Vagina (tissue), 2 donors: ENCODE data around the gene DCK.

ENCODE experiments used
- CTCF ChIP-seq, 3 experiments: fragments of 450-650 bp in 2 of 3; fragments of 200-600 bp in 1 of 3; sonication (generic) in 1 of 3; IDR thresholded peaks; one replicate each; pipeline ENCODE4 v1.5.1; 2017 to 2019; ENCODE audit warnings: antibody characterized with exemption in 3 of 3, mild to moderate bottlenecking in 2 of 3, moderate library complexity in 2 of 3
- POLR2A ChIP-seq, 2 donors: fragments of 450-650 bp; IDR thresholded peaks; one replicate each; pipeline ENCODE4 v1.6.1; 2017; ENCODE audit warnings: antibody characterized with exemption in 2 of 2, mild to moderate bottlenecking in 2 of 2, moderate library complexity in 2 of 2
- POLR2AphosphoS5 ChIP-seq, 2 donors: sonication (generic); formaldehyde crosslinking; IDR thresholded peaks; one replicate each; pipeline ENCODE4 v1.9.0; 2017; ENCODE audit warnings: antibody characterized with exemption in 2 of 2, mild to moderate bottlenecking in 2 of 2, low read depth in 1 of 2; ENCODE audit not compliant: insufficient read depth in 1 of 2

- no peak for TF ChIP-seq CTCF (IDR thresholded peaks at IDR 0.05)
- no peak for TF ChIP-seq POLR2AphosphoS5 (IDR thresholded peaks at IDR 0.05; ENCODE audit: insufficient read depth in 1 of 2, low read depth in 1 of 2)
- TF ChIP-seq POLR2A (IDR thresholded peaks at IDR 0.05), result no peak
Observed at GRCh38 chr4:70991596-70991995, 1.9 kb upstream of the DCK start.
